ENCODE measurements around the gene ATP6V0E2.

- TF ChIP-seq CTCF (conservative IDR thresholded peaks at IDR 0.05; ENCODE audit: low read depth, low read length) (no peak), EZH2 (IDR thresholded peaks at IDR 0.05; ENCODE audit: borderline replicate concordance, low read depth, low read length, poor library complexity, severe bottlenecking) (no peak)
Observed at GRCh38 chr7:149867762-149868622, 5.8 kb upstream of the ATP6V0E2 start.

Data from A673 (cell line).